H4 (cell line): ENCODE data around the gene MNT. TPM values are rescaled to one million over a fixed set of nuclear protein-coding genes. Genes with fewer than 3 reads are reported as not detected.

Source experiments
- DNase-seq: peaks from one replicate; pipeline ENCODE4 v3.0.0-alpha.2; 2015; ENCODE audit warnings: low spot score
- total RNA-seq: library from RNA; depleted of rRNA; stranded (reverse); fragments of >200 nt; shearing (Covaris generic); gene quantifications from 2 replicates; pipeline ENCODE4 v1.2.3, GENCODE V29; 2014

Gene MNT
- total RNA-seq, 1 experiment from 2014 or later: 1.5 TPM

DNA sequence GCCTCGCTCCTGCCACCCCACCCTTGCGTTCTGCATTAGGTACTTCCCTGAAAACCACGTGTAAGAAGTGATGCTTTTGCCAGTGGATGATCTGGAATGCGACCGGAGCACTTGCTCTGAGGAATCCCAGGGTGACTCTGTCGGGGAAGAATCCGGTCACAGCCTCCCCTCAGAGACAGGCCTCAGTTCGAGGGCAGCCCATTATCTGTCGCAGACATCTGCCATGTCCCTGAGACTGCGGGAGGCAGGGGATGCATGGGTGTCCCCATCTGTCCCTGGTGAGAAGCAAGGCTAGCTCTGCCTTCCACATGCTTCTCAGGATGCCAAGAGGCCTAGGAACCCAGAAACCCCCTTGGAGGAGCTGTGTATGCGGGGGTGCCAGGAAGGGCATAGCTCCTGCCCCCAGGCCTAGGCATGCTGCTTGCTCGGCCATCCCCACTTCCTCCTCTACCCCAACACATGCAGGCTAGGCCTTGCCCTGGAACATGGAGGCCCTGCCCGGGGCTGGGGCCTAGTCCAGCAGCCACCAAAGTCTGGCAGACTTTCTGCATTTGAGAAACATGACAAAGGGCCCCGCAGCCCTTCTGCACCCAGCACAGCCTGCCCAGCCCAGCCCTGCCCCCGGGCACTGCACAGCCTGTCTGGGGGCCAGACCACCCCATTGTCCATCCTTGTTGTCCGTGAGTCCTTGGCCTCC lies 20.5 kb downstream of the MNT start:
- DNase-seq: no peak

DNA sequence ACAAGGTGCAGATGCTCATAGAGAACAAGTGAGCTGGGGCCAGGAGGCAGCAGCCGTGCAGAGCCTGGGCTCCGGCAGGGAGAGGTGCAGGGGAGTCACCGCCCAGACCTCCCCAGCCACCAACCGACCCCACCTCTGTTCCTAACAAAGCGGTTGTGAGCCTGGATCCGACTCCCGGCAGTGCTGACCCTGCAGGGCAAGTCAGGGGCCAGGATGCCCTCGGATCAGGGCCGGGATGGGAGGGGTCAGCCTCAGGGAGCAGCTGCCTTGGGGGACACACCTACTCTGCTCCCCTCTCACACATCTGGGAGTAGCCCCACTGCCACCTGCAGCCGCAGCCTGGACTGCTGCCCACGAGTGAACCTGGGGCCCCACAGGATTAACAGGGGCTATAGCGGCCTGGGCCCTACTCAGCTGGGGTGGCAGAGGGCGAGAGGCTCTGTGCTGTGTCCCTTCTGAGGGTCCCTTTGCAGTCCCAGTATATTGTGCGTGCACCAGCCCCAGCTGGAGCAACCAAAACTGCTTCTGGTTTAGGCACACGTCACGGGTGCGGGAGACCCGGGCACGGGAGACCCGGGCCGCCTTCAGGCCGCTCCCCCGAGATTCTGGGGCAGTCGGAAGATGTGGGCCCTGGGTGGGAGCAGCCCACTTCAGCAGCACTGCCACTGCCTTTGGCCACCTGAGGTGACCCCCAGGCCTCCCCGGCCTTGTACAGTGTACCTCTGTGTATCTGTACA lies 21.2 kb downstream of the MNT start:
- DNase-seq: no peak

DNA sequence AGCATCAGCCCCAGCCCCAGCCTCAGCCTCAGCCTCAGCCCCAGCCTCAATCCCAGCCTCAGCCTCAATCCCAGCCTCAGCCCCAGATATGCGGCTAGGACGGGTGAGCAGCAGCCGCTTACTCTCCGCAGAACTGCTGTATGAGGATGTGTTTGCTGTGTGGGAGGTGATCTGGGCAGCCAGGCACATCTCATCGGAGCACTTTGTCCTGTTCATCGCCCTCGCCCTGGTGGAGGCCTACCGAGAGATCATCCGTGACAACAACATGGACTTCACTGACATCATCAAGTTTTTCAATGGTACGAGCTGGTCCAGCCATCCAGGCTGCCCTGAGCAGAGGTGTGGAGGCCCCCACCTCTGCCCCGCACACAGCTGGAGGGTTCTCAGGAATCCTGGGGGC lies 22.0 kb downstream of the MNT start:
- no peak for DNase-seq

DNA sequence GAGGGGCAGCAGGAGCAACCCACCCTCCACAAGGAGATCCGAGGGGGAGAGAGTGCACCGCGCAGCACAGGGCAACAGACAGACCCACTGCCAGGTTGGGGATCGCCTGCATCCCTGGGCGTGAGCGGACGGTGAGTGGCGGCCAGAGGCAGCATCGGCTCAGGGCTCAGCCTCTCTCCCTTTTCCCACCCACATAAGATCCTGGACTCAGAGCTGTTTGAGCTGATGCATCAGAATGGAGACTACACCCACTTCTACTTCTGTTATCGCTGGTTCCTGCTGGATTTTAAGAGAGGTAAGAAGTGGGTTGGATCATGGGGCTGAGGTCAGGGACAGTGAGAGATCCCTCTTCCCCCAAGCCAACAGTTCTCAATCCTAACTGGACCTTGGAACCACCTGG lies 23.2 kb downstream of the MNT start:
- DNase-seq: no peak

DNA sequence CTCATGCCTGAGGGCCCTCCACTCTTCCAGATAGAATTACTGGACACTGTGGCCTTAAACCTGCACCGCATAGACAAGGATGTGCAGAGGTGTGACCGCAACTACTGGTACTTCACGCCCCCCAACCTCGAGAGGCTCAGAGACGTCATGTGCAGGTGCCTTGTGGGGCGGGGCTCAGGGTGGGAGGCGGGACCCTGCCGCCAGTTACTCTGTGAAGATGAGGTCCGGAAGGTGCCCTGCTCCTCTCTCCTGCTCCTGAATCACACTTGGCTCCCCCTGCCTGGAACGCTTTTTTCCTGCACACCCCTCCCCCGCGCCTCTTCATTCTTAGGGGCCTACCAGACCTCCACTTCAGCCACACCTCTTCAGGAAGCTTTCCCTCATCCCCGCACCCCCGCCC lies 24.8 kb downstream of the MNT start:
- DNase-seq: no peak

DNA sequence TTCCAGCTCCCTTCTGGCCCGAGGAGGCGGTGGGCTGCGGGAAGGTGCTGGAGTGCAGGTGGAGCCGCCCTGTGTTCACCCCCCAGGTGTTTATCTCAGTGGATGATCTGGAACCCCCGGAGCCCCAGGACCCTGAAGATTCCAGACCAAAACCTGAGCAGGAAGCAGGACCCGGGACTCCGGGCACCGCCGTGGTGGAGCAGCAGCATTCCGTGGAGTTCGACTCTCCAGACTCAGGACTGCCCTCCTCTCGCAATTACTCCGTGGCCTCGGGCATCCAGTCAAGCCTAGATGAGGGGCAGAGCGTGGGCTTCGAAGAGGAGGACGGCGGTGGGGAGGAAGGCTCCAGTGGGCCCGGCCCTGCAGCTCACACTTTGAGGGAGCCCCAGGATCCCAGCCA lies 25.5 kb downstream of the MNT start:
- no peak for DNase-seq

DNA sequence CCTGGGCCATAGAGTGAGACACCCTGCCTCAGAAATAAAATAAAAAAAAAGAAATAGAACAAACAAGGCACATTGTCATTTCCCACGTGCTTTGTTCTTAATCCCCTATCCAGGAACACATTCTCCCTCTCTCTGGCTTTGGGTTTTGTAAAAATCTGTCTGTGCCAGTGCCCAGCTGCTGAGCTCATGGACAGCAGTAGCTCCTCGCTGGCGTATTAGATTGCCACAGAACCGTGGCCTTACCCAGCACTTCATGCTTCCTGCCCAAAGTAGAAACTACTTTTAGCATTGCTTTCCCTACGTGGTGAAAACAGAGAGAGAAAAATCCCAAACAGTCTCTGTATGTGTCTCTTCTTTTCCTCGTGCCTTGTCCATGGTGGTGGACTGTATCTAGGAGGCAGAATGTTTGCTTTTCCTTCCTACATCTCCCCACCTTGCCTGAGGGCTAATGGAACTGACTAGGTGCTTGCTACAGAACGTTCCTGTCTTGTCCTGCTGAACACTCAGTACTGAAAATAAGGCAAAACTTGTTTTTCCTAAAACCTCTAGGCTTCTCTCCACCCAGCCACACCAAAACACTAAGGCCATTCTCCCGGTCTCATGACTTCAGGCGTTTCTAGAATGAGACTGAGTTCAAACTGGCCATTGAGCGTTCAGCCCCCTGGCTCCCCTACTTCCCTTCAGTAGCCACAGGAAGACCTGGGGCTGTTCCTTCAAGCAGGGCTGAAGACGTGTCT lies 26.1 kb downstream of the MNT start:
- no peak for DNase-seq

DNA sequence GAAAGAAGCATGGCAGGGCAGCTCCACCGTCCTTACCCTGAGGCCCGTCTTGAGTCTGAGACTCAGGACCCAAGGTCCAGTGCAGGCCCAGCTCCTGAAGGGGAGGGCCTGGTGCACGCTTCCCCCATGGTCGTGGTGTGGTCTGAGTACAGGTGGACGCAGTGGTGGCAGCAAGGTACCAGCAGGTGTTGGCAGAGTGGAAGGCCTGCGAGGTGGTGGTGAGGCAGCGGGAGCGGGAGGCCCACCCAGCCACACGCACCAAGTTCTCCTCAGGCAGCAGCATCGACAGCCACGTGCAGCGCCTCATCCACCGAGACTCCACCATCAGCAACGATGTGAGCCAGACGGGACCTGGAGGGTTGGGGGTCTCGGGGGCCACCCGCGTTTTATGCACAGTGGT lies 27.7 kb downstream of the MNT start:
- DNase-seq: no peak

DNA sequence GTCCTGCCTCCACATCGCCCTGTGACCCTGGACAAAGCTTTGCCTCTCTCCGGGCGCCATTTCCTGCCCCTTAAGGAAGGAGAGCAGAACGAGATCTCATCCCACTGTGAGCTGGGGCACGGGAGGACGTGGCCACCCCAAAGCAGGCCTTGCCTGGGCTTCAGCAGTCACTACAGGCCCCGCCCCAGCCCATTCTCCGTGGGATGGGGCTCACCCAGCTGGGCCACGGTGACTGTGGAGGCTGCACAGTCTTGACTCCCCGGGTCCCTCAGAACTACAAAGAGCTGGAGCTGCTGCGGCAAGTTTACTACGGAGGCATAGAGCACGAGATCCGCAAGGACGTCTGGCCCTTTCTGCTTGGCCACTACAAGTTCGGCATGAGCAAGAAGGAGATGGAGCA lies 28.2 kb downstream of the MNT start:
- no peak for DNase-seq

DNA sequence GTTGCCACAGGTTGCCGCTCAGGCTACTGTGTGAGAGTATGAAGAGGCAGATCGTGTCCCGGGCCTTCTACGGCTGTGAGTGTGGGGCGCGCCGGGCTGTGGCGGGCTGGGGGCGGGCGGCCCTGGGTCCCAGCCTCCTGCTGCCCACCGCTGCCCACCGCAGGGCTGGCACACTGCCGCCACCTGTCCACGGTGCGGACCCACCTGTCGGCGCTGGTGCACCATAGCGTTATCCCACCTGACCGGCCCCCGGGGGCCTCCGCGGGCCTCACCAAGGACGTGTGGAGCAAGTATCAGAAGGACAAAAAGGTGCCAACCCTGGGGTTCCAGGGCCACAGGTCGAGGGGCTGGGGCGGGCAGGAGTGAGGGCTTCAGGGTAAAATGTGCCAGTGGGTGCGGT lies 28.7 kb downstream of the MNT start:
- no peak for DNase-seq

DNA sequence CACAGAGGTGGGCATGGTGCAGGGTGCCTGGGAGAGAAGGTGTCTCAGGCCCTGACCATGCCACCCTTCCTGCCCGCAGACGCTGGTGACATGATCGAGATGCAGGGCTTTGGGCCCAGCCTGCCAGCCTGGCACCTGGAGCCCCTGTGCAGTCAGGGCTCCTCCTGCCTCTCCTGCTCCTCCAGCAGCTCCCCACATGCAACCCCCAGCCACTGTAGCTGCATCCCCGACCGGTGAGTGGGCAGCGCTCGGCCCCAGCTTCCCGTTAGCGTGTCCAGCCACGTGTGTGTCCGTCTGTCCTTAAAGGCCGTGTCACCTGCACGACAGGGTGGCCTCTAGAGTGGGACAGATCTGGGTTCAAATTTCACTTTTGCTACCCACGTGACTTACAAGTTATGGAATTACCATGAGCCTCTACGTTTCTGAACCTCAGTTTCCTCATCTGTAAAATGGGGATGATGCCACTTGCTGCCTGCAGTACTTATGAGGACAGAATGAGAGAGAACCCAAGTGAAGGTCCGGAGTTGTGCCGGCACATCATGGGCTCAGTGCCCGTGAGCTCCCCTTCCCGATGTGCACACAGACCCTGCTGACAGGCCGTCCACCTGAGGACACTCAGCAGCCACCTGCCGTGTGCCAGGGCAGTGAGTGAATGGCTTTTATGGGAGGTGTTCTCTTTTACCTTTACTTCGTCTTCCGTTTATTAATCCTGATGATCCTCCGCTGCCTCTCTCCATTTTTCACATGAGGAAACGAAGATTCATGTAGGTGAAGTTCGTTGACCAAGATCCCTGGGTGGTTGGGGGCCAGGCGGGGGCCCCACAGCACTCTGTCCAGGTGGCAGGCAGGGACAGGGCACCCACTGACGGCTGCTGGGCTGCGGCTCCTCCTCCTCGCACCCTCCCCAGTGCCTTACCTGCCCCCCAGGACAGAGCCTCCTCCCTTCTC lies 29.4 kb downstream of the MNT start:
- DNase-seq: no peak

DNA sequence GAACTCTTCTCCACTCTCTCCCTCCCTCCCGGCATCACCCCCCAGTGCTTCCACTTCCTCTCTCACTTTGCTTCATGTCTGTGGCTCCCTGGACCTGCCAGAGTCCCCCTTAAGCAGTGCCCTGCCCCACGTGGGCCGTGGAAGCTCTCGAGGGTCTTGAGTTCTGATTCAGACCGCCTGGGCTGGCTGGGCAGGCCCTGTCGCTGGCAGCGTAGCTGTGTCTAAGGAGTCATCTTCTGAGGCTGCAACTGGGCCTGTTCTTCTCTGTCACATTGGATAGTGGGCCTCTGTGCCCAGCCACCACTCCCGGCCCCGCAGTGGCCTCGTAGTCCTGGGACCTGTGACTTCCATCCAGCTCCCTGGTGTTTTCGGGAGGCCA lies 30.7 kb downstream of the MNT start:
- DNase-seq: no peak

DNA sequence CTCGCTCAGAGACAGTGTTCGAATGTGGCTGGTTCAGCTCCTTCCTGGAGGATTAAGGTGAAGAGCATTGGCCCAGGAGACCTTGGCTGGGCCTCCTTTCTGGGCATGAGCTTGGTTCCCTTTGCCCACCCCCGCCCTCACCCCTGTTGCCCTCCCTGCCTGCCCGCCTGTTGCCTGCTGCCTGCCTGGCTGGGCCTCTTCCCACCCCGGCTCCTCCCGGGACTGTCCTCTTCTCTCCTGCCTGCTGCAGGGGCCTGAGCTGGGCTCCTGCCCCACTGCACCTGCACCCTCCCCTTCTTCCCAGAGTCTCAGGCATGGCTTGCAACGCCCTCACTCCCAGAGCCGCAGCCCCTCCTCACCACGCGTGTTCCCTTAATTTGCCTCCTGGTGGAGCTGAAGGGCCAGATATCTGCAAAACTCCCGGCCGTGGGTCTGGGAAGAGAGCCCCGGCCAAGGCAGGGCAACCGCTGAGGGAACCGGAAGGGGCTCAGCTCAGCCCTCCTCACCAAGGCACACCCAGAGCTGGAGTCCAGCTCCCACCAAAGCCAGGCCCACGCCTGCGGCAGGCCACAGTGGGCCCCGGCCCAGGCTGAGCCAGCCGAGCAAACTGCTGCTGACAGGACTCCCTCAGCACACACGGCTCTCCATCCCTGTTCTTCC lies 31.2 kb downstream of the MNT start:
- no peak for DNase-seq

DNA sequence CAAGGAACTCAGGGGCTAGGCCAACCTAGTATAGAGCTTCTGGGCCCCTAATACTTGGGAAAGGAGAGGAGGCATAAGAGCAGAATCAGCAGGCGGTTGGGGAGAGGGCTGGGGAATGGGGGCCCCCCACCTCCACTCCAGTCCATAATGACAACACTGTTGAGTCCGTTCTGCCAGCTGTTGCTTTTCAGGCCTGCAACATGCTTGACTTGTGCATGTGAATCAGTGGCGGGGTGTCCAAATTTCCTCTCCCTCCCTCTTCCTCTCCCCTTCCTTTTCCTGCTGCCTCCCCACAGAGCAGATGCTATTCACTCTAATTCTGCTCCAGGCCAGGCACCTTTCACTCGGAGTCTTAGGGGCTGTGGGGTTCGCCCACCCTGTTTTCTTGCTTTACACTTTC lies 31.8 kb downstream of the MNT start:
- no peak for DNase-seq

DNA sequence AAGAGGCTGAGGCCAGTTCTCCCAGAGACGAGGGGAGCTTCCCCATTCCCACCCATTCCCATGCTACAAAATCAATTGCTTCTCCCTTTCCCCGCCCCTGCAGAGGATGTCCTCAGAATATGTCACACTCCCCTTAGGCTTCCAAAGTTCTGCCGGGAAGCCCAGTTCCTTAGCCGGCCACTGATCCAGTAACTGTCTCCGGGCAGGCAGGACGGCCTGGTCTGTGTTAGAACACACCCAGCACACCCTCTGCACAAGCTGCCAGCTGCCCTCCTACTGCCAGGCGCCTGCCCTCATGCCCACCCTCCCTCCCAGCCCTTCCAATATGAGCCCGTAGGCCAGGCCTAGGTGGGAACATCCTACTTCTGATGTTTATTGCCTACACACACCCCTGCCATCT lies 32.5 kb downstream of the MNT start:
- DNase-seq: no peak

DNA sequence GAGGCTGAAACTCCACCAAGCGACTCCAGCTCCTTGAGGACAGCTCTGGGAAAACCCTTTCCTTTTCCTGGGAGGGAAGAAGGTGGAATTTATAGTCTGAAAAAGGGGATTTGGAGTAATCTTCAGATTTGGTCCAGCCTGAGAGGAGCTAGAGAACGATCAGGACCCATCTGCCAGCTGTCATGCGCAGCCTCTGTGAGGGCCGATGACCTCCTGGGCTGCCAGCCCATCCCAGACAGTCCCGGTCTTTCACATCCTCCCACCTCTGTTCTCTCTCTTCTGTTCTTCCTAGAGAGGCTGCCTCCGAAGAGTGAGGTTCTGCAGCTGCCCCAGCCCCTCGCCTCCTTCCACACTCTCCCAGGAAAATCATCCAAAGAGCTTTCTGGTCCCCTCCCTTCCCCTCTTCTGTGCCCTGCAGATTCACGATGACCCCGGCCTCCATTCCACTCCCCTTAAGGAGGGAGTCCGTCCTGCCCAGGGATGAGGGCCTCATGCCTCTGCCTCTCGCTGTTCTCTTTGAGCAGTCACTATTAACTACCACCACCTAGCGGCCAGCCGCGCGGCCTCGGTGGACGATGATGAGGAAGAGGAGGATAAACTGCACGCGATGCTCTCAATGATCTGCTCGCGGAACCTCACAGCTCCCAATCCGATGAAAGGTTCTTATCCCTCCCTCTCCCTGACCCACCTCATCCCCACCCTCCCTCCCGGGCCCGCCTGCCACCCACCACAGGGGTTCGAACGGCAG lies 33.9 kb downstream of the MNT start:
- DNase-seq: no peak

DNA sequence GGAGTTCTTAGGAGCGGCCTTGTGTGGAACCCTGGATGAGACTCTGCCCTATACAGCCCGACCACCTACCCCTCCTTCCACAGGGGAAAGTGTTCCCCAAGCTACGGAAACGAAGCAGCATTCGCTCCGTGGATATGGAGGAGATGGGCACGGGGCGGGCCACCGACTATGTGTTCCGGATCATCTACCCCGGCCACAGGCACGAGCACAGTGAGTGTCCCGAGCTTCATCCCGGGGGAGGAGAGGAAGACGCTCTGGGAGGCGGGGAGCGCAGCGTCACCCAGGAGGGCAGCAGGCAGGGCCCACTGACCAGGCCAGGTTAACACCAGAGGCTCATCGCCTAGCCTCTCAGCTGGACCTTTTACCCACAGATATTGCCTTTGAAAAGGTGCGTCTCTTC lies 35.7 kb downstream of the MNT start:
- no peak for DNase-seq

DNA sequence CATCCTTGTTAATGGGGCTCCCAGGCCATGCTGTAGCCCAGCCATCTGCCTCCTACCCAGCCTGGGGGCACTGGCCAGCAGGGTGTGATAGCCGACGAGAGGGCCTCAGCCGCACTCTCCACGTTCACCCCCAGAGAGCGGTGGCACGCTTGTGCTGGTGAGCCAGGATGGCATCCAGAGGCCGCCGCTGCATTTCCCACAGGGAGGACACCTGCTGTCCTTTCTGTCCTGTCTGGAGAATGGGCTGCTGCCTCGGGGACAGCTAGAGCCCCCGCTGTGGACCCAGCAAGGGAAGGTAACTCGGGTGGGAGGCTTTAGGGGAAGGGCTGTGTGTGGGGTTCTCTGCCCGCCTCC lies 36.1 kb downstream of the MNT start:
- DNase-seq: no peak

DNA sequence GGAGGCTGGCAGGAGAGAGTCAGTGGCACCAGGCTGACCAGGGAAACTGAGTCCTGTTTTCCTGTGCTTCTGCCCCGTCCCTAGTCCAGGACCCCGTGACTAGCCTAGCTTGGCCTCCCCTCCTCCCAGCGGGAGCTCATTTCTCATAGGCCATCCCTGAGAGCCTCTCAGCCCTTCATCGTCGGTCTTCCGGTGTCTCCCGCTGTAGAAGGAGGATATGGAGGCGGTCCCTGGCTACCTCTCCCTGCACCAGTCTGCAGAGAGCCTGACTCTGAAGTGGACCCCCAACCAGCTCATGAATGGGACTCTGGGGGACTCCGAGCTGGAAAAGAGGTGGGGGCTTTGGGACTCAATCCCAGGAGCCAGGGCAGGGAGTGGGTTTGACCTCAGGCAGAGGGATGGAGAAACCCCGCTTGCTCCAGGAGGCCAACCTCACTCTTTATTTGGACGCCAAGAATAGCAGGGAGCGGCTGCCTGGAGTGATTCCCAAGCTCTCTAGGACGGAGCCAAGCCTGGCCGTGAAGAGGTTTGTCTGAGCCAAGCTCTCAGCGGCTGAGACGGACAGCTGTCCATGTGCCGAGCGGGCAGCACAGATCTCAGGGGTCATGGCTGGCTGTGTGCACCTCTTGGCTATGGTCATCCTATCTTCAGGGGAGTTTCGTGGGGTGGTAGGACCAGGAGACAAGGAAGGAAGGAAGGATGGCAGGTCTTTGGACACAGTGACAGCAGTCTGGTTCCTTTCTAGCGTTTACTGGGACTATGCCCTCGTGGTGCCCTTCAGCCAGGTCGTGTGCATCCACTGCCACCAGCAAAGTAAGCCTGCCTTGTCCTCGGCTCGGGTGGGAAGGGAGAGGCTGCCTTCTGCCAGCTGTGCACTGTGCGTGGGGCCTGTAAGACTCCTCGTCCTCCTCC lies 36.8 kb downstream of the MNT start:
- no peak for DNase-seq

DNA sequence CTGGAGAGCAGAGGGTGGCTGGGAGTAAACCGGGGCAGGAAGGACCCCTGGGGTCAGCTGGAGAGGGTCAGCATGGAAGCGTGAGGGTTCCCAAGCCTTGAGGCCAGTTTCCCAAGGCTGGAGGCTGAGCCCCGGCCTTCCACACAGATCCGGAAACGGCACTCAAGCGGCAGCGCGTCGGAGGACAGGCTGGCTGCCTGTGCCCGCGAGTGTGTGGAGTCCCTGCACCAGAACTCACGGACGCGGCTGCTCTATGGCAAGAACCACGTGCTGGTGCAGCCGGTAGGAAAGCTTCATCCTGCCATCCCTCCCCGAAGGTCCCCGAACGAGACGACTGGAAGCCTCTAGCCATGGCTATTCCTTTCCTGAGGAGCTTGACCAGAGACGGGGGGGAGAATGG lies 37.5 kb downstream of the MNT start:
- no peak for DNase-seq
